Mesothelial cell of epicardium (in vitro differentiated cells): ENCODE measurements around the gene ARGLU1. TPM values are rescaled to one million over a fixed set of nuclear protein-coding genes. Genes with fewer than 3 reads are reported as not detected.
A peak's percentile ranks its signal among the peaks of the same experiment; 100 is the strongest.

Experiments
- DNase-seq, 2 experiments: peaks; one replicate each; pipeline ENCODE4 v3.0.0; 2021; ENCODE audit warnings: low spot score in 2 of 2; ENCODE audit not compliant: unreplicated experiment in 2 of 2
- H3K27ac Mint-ChIP-seq: 2 replicates; pipeline ENCODE4 v1.8.0; 2021; ENCODE audit warnings: mixed read lengths
- H3K27me3 Mint-ChIP-seq: 2 replicates; pipeline ENCODE4 v1.8.0; 2021; ENCODE audit warnings: low read depth, mixed read lengths
- H3K36me3 Mint-ChIP-seq: 2 replicates; pipeline ENCODE4 v1.8.0; 2021; ENCODE audit warnings: mixed read lengths
- H3K4me1 Mint-ChIP-seq: 2 replicates; pipeline ENCODE4 v1.8.0; 2021; ENCODE audit warnings: mixed read lengths
- H3K4me3 Mint-ChIP-seq: 2 replicates; pipeline ENCODE4 v1.8.0; 2021; ENCODE audit warnings: mild to moderate bottlenecking, moderate library complexity, mixed read lengths
- H3K9me3 Mint-ChIP-seq: 2 replicates; pipeline ENCODE4 v1.8.0; 2021; ENCODE audit warnings: mixed read lengths
- total RNA-seq: library from RNA; stranded (reverse); gene quantifications from 3 replicates; pipeline ENCODE4 v1.2.1, GENCODE V29; 2021
- TF ChIP-seq, protein P1 (sequence below): fragments of 200-600 bp; sonication (generic); IDR thresholded peaks from one replicate; pipeline ENCODE4 v1.5.0; 2021; ENCODE audit warnings: antibody characterized with exemption; ENCODE audit not compliant: unreplicated experiment

Gene ARGLU1
- total RNA-seq, 1 donor from 2014 or later: 233 TPM

DNA sequence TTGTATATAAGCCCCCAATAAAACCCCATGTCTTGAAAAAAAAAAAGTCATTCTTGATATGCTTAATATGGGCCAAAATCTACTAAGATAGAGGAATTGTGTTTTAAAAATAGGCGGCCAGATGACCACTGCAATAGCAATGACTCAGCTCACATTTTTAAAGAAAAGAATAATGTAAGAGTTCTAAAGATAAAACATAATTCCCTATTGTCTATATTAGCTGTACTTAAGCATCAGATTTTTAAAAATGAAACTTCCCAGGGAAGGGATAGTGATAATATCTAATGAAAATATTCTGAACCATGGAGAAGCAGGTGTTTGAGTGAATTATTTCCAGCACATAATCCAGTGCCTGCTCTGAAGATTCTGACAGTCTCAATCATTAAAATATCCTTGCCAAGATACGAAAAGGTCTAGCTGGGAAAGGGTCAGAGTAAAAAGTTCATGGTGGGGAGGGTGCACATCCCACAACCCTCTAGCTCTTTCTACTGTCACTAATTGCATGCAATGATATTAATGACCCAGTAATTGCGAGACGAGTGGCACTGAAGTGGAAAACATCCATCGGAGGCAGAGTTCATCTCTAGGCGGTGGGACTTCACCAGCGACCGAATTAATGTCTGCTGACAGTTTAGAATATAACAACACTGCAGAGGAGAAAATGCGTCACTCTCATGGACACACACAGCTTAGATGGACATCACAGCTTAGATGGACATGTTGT, 64.0 kb downstream of the ARGLU1 start:
- H3K27ac Mint-ChIP-seq: peak overlapping the region; percentile 86
- DNase-seq: no peak
- peaks cover 30% of the 10 kb centered on the region for H3K36me3 Mint-ChIP-seq
- H3K27me3 Mint-ChIP-seq: no peaks in the 10 kb centered on the region
- H3K9me3 Mint-ChIP-seq: no peaks in the 10 kb centered on the region
- H3K4me3 Mint-ChIP-seq: no peak overlapping the region
- TF ChIP-seq, protein P1, sequence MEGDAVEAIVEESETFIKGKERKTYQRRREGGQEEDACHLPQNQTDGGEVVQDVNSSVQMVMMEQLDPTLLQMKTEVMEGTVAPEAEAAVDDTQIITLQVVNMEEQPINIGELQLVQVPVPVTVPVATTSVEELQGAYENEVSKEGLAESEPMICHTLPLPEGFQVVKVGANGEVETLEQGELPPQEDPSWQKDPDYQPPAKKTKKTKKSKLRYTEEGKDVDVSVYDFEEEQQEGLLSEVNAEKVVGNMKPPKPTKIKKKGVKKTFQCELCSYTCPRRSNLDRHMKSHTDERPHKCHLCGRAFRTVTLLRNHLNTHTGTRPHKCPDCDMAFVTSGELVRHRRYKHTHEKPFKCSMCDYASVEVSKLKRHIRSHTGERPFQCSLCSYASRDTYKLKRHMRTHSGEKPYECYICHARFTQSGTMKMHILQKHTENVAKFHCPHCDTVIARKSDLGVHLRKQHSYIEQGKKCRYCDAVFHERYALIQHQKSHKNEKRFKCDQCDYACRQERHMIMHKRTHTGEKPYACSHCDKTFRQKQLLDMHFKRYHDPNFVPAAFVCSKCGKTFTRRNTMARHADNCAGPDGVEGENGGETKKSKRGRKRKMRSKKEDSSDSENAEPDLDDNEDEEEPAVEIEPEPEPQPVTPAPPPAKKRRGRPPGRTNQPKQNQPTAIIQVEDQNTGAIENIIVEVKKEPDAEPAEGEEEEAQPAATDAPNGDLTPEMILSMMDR: no peak
- peaks cover 74% of the 10 kb centered on the region for H3K4me1 Mint-ChIP-seq

DNA sequence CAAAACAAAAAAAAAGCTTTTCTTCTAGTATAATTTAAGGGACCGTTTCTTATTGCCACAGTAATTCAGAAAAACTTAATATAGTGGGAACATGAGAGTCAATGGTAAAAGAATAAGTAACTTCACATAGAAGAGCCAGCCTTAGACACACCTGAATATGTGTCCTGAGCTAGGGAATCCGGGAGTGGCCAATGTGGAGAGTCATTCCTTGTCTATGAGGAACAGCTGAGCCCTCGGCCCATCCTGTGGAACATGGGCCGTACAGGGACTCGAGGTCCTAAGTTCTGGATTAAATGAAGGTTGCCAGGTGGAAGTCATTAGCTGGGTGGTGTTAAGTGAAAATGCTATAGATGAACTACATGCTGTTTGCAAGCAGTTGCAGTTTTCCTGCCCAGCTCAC, 64.7 kb downstream of the ARGLU1 start:
- no peaks in the 10 kb centered on the region for H3K9me3 Mint-ChIP-seq
- DNase-seq: no peak
- H3K4me1 Mint-ChIP-seq: peaks cover 76% of the 10 kb centered on the region
- TF ChIP-seq, protein P1: no peak
- H3K36me3 Mint-ChIP-seq: peaks cover 27% of the 10 kb centered on the region
- H3K27me3 Mint-ChIP-seq: no peaks in the 10 kb centered on the region
- H3K4me3 Mint-ChIP-seq: no peak overlapping the region
- peak overlapping the region; percentile 86 for H3K27ac Mint-ChIP-seq

DNA sequence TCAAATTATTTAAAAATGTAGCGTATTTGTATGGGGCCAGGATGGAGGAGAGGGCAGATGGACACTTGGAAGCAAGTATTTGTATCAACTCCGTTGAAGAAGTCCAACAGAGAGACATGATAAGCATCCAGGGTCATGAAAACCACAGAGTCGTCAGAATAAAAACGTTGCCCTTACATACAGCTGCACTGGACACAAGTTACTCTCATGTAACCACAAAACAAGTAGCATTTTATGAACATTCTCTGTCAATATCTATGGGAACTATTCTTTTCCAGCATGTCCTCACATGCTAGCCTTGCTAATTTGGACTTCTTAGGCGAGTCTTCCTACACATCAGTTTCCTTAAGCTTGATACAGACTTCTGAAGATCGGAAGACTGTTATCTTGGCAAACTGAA, 67.5 kb downstream of the ARGLU1 start:
- Mint-ChIP-seq H3K4me3 (no peak overlapping the region), H3K4me1 (peaks cover 87% of the 10 kb centered on the region), H3K36me3 (peaks cover 23% of the 10 kb centered on the region), H3K9me3 (no peaks in the 10 kb centered on the region), H3K27me3 (no peaks in the 10 kb centered on the region), H3K27ac (peak overlapping the region; percentile 37)
- TF ChIP-seq, protein P1: no peak
- no peak for DNase-seq

DNA sequence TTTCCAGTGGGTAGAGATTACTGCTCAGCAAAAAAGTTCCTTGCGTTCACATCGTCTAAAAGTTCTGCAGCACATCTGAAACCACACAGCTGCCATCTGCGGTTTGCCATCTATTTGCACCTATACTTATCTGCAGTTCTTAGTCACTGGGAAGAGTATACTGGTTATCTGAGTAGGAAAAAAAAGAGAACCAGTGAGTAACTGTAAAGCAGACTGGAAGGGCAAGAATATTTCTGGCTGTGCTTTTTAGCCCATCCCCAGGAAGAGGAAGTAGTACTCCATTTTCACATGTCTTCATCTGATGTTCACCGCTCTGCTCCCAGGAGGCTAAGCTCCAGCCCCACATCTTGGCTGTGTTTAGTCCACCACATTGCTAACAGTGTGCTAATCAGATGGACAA, 68.0 kb downstream of the ARGLU1 start:
- Mint-ChIP-seq H3K27me3 (no peaks in the 10 kb centered on the region), H3K9me3 (no peaks in the 10 kb centered on the region), H3K27ac (peak overlapping the region; percentile 37), H3K36me3 (peaks cover 24% of the 10 kb centered on the region), H3K4me3 (no peak overlapping the region), H3K4me1 (peaks cover 83% of the 10 kb centered on the region)
- TF ChIP-seq, protein P1: no peak
- DNase-seq: no peak

DNA sequence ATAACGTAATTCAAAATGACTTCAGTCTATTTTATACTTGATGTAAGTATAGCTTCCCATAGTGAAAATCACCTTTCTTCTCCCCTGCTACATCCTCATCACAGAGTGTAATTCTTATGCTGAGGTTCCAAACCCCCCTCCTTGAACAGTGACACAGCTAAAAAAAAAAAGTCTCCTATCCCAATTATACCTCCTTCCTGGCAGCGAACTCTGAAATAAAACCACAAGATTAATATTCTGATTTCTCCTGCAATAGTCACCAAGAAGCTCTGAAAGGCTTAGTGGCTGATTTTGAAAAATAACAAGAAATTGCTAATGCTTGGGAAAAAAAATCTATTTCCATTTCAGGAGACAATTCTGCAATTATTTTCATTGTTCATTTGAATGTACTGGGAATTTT, 68.8 kb downstream of the ARGLU1 start:
- no peaks in the 10 kb centered on the region for H3K9me3 Mint-ChIP-seq
- no peak overlapping the region for H3K4me3 Mint-ChIP-seq
- no peaks in the 10 kb centered on the region for H3K27me3 Mint-ChIP-seq
- no peak for DNase-seq
- peaks cover 30% of the 10 kb centered on the region for H3K36me3 Mint-ChIP-seq
- H3K27ac Mint-ChIP-seq: peak overlapping the region; percentile 63
- H3K4me1 Mint-ChIP-seq: peaks cover 78% of the 10 kb centered on the region
- TF ChIP-seq, protein P1: no peak
